NCI-H2227 (cell line): ENCODE results near the gene KLRF2.
"Not testable (repeated sequence)": the region's sequence is repeated elsewhere in the genome, so short reads cannot be mapped to it uniquely, and the experiment has no call there.

Experiments used
- DNase-seq: peaks from one replicate; lab custom pipeline; 2025; ENCODE audit not compliant: unreplicated experiment; lab: John Stamatoyannopoulos, UW

The KLRF2 gene, protein sequence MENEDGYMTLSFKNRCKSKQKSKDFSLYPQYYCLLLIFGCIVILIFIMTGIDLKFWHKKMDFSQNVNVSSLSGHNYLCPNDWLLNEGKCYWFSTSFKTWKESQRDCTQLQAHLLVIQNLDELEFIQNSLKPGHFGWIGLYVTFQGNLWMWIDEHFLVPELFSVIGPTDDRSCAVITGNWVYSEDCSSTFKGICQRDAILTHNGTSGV

GRCh38 chr12:9881246-9881645, at the start of gene KLRF2:
TSS of gene KLRF2 (plus strand) at chr12:9881489. CDS start at chr12:9881596, 107 bp downstream.
- no peak for DNase-seq

DNA sequence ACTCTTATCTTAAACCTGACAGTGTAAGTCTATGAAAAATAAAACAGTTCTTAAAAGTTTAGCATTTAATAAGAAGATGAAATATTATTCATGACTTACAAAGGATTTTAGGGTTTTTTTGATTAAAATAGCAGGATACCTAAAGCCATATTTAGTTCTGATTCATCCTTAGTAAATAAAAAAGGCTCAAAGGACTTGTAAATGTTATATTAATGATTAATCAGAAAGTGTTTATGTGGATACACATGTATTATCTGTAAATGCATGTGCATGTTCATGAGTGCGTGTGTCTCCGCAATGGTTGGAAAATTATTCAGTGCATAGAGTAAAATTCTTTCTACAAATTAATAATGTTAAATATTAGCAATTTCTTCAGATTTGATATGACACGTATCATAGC, 49.6 kb upstream of the KLRF2 start:
- DNase-seq = no peak

DNA sequence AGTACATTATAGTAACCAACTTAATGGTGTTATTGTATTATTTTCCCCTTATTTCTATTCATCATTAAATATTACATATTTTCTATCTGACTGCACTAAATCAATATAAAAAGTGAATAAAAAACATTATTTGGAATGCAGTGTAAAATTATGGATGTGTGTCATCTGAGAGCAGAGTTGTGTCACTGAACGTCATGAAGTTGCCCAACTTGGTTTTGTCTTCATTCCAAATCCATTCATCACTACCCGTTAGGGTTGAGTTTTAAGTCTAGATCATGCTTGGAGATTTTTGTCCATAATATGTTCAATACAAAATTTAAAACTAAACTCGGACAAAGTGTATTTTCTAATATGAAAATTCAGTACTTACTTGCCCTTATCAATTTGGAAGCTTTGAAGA, 37.9 kb upstream of the KLRF2 start:
- DNase-seq = no peak

DNA sequence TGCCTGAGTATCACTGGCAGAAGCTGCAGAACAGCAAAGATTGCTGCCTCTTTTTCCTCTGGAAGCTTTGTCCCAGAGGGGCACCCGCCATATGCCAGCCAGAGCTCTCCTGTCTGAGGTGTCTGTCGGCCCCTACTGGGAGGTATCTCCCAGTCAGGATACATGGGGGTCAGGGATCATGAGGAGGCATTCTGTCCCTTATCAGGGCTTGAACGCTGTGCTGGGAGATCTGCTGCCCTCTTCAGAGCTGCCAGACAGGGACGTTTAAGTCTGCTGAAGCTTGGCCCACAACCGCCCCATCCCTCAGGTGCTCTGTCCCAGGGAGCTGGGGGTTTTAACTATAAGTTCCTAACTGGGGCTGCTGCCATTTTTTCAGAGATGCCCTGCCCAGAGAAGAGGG, 32.4 kb upstream of the KLRF2 start:
- DNase-seq = no peak

GRCh38 chr12:9851050-9851449, 30.2 kb upstream of the KLRF2 start:
- no peak for DNase-seq

GRCh38 chr12:9851927-9852326, 29.4 kb upstream of the KLRF2 start:
- DNase-seq = no peak

GRCh38 chr12:9856151-9856550, 25.1 kb upstream of the KLRF2 start:
- DNase-seq = no peak

DNA sequence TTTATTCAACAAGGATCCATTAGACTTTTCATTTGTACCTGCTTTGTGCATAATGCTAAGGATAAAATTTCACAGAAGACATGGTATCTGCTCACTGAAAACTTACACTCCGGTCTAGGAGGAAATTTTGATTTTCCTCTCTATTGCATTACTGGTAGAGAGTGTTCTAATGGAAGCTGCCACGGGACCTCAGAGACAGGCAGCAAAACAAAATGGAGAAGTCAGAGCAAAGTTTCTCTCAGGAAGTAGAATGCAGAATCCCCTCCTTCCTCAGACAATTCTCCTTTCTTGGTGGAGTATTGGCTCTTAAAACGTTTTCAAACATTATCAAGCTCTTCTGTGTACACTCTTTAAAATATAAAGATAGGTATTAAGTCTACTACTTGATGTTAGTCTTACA, 24.4 kb upstream of the KLRF2 start:
- no peak for DNase-seq

GRCh38 chr12:9858135-9858534, 23.2 kb upstream of the KLRF2 start:
- DNase-seq = no peak

- DNase-seq = no peak
Observed at GRCh38 chr12:9864913-9865675, 16.2 kb upstream of the KLRF2 start.

- DNase-seq = no peak
Observed at GRCh38 chr12:9866860-9867269, 14.4 kb upstream of the KLRF2 start.

- DNase-seq = no peak
Observed at GRCh38 chr12:9867531-9867930, 13.8 kb upstream of the KLRF2 start.

DNA sequence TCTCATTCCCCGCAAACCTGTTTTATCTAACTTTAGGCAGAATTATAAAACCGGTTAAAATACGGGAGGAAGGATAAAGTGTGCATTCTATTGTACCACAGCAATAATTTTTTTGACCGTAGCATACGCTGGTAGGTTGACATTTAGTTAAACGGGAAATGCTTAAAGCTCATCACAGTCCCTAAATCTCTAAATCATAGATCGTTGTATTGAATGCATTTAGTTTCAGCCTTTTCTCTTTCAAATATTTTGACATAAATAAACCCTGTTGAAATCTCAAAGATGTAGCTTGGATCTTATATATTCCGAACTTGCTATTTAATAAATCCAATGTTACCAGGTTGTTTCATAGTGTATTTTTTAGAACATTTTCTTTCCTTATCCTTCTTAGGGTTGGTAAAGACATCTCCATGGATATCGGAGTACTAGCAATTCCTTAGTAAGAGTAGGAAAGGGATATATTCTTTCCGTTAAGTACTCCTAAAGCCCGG, 12.9 kb upstream of the KLRF2 start:
- DNase-seq = no peak

DNA sequence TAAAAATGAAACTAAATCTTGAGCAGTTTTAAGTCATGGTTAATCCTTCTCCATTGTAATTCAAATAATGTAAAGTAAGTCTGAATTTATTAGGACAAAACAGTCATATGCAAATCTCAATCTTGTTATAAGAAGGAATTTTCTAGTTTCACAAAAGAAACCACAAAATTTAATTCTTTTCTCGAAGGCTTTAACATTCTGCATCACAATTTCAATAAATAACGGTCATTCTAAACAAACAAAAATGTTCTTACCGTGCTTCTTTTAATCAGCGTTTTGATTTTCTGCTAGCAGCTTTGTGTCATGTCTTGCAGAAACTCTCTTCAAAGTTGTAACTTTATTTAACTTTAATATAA, 12.4 kb upstream of the KLRF2 start:
- DNase-seq = no peak

DNA sequence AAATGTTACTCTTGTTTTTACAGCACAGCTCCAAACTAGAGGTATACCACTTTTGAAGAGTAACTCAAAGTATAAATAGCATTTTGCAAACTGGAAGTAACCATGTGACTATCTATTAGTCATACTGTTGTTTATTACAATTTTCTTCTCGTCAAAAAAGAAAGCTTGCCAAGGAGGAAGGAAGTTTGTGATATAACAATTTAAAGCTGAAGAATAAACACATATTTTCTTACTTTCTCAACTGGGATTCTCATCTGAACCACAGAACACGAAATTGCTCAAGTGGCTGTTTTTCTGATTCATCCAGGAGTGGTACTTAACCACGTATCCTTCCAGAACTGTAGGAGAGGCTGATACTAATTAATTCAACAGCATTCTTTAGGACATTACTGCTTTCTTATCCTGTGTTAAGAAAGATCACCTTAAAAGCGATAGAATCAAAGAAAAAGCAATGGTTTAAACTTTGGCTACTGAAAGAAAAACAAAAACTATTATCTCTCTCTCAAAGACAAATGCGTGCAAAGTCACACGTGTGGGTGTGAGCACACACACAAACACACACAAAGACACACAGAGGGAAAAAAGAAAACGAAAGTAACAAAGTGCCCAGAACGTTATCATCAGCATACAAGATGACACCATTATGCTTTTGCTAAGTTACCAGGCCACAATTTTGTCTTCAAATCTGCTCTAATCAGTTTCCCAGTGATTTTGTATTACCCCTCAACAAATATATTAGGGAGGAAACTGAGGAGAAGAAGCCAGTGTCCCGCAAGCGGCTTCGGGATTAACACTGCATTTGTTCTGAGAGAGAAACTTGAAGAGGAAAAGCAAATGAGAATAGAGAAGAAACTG, 11.8 kb upstream of the KLRF2 start, which contains the start of gene CLEC2B:
Gene CLEC2B (minus strand): TSS at position 48 of the 855 bp plus-strand sequence.
- DNase-seq = no peak

DNA sequence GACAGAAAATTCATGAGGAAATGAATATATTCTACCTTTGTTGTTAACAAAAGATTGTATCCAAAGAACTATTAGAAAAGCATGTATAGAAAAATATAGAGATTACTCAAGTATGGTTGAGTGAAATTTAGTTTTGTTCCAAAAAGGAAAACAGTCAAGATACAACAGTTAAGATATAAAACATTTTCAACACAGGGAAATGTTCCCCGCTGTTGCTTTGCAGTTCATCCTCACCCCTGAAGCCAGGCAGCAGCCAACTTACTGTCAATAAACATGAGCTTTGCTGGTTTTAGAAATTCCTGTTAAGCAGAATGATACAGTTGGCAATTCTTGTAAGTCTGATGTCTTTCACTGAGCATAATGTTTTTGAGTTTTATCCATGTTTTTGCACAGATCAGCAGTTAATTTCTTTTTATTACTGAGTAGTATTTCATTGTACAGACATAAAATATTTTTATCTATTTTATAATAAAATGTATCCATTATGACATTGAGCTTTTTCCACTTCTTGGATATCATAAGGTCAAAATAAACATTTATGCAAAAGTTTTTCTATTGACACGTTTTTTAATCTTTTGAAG, 10.9 kb upstream of the KLRF2 start:
- no peak for DNase-seq

DNA sequence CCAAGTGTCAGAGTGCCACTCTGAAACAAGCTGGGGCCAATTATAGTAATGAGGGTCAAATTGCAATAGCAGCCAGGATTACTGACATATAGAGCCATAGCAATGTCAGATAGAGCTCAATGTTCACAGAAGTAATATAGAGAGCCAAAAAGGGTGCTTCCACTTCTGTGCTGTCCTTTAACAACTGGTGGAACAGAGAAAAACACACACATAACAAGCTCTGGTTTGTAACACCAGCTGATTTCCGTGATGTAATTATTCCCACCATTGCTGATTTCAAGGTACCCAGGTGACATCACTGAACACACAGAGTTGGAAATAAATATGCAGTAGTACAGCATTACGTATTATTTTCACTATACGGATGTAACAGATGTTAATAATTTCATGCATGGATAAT, 9.1 kb upstream of the KLRF2 start:
- DNase-seq = no peak

DNA sequence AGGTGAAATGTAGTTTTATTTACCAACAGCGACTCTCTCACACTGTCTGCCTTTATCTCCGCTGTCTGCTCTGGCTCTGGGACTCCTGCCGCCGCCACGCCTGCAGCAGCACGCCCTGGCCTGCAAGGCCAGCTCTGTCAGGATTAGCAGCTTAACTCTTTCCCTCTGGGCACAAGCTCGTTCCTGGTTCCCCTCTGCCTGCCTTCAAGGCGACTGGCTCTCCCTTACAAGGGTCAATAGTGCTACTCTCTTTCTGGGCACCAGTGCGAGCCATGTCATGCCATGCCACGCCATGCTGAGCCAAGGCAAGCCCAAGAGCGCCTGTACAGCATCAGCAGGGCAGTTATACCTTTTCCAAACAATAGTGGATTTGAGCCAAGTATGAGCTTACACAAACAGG, 8.5 kb upstream of the KLRF2 start:
- no peak for DNase-seq

DNA sequence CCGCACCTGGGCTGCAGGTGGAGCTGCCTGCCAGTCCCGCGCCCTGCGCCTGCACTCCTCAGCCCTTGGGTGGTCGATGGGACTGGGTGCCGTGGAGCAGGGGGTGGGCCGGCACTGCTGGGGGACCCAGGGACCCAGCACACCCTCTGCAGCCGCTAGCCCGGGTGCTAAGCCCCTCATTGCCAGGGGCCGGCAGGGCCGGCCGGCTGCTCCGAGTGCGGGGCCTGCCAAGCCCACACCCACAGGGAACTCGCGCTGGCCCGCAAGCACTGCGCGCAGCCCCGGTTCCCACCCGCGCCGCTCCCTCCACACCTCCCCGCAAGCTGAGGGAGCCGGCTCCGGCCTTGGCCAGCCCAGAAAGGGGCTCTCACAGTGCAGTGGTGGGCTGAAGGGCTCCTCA, 5.2 kb upstream of the KLRF2 start:
- DNase-seq = not testable (repeated sequence)

DNA sequence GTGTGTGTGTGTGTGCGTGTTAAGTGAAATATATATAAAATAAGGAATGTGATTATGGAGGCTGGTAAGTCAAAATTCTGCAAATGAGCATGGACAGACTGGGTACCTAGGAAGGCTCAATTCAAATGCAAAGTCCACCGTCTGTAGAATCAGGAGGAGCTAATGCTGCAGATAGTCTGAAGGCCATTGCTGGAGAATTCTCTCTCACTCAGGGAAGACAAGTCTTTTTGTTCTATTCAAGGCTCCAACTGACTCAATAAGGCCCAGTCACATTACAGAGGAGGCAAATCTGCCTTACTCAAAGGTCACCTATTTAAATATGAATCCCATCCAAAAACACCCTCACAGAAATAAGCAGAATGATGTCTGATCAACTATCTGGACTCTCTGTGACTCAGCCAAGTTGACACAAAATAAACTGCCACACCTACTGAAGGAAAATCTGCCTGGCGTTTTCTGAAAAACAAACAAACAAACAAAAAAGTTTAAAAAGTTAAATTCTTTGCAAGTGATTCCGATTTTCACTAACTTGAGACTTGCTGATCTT, 684 bp upstream of the KLRF2 start:
- no peak for DNase-seq

- DNase-seq = no peak
Observed at GRCh38 chr12:9881988-9882387, 699 bp downstream of the KLRF2 start.
